SK-N-SH treated with all-trans-retinoic acid at 6 μM for 48 hours (cell line): ENCODE measurements around the gene PTBP2.

Experiments used
- ISL1 ChIP-seq: fragments of 250-450 bp; sonication (Bioruptor Pico); IDR thresholded peaks from 2 replicates; pipeline ENCODE4 v2.1.2; 2022; ENCODE audit warnings: mild to moderate bottlenecking, moderate library complexity
- TCF4 ChIP-seq: fragments of 250-450 bp; sonication (Bioruptor Pico); IDR thresholded peaks from 2 replicates; pipeline ENCODE4 v1.8.0; 2021; ENCODE audit warnings: mild to moderate bottlenecking, moderate library complexity, borderline replicate concordance
- ZC3H10 ChIP-seq: fragments of 250-450 bp; sonication (Bioruptor Pico); IDR thresholded peaks from 2 replicates; pipeline ENCODE4 v1.5.1; 2021; ENCODE audit warnings: mild to moderate bottlenecking, moderate library complexity
- ZNF565 ChIP-seq: fragments of 450-650 bp; formaldehyde crosslinking; conservative IDR thresholded peaks from 2 replicates; pipeline ENCODE4 v1.5.0; 2020; ENCODE audit warnings: low read depth, mild to moderate bottlenecking, moderate library complexity
- TF ChIP-seq, protein P1 (sequence below): fragments of 250-450 bp; sonication (Bioruptor Pico); IDR thresholded peaks from 2 replicates; pipeline ENCODE4 v1.5.1; 2020; ENCODE audit warnings: low read depth, mild to moderate bottlenecking, moderate library complexity

DNA sequence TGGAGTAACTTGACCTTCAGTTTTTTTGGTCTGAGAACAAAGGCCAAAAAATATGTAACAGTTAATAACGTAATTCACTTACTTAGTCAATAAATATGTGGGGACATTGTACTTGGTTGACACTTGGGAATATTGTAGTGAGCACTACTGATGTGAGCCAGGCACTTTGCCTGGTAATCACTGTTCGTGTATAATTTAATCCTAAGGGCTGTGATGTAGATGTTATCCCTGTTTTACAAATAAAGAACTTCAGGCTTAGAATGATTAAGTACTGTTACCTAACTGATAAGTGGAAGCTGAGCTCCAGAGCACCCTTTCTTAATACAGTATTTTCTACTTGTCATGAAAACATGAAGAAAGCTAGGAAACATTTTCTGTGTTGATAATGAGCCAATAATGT lies 28.0 kb downstream of the PTBP2 start:
- TF ChIP-seq ZC3H10 (CRISPR knock-in tag) (no peak), ISL1 (CRISPR knock-in tag) (no peak), TCF4 (CRISPR knock-in tag) (peak; percentile 31; the same call in 1 of the 2 replicates), ZNF565 (CRISPR knock-in tag) (no peak)
- TF ChIP-seq, protein P1, sequence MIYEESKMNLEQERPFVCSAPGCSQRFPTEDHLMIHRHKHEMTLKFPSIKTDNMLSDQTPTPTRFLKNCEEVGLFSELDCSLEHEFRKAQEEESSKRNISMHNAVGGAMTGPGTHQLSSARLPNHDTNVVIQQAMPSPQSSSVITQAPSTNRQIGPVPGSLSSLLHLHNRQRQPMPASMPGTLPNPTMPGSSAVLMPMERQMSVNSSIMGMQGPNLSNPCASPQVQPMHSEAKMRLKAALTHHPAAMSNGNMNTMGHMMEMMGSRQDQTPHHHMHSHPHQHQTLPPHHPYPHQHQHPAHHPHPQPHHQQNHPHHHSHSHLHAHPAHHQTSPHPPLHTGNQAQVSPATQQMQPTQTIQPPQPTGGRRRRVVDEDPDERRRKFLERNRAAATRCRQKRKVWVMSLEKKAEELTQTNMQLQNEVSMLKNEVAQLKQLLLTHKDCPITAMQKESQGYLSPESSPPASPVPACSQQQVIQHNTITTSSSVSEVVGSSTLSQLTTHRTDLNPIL = no peak
